Right kidney (tissue), 1 donor: ENCODE measurements around the gene EDRF1.

Experiments used
- DNase-seq: peaks from one replicate; pipeline ENCODE4 v3.0.0-alpha.2; 2016

Gene EDRF1

DNA sequence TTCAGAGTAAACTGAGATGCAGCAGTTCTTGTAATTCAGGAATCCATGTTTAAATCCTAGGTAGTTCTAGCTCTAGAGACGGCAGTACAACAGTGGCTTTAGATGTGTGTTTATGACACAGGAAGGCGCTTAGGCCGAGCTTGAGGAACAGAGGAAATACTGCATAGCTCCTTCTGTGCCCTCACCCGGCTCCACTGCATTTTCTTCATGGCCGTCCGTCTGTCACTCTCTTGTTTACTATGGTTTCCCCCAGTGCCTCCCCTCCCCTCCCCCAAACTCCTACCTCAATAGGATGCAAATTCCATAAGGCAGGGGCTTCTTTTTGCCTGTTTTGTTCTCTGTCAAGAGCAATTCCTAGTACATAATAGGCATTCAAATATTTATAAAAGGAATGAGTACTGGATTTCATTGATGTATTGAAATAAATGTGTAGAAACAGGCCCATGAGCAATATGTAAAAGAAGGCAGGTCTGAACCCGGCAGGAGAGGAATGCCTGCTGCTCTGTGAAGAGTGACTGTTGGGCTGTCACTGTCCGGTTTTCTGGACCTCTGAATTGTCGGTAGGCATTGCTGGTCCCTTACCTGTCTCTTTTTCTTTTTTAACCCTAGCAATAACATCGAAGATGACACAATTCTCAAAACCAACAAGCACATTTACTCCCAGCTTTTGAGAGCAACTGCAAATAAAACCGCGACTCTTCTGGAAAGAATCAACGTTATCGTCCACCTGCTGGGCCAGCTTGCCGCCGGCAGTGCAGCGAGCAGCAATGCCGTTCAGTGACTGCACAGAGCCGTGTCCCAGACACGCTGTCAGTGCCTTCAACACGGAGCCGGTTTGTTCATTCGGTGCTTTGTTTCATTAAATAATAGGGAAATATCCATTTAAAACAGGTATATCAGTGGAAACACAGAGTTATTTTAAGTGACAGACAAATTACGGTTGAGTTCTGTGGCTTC lies 43.5 kb downstream of the EDRF1 start:
- no peak for DNase-seq

DNA sequence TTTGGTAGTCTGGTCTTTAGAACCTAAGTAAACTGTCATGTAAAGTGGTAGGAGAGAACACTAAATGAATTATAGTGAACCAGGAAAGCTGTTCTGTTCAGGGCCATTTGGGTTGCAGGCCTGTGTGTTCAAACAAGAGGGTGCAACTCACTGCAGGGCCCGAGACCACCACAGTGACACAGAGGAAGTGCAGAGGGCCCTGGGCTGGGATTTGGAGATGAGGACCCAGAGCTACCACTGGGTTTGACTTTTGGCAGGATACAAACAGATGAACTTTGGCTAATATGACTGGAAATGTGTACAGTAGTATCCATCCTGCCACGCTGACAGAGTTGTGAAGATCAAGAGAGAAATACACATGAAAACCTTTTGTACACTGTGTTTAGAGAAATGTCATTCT lies 46.3 kb downstream of the EDRF1 start:
- DNase-seq, result no peak

DNA sequence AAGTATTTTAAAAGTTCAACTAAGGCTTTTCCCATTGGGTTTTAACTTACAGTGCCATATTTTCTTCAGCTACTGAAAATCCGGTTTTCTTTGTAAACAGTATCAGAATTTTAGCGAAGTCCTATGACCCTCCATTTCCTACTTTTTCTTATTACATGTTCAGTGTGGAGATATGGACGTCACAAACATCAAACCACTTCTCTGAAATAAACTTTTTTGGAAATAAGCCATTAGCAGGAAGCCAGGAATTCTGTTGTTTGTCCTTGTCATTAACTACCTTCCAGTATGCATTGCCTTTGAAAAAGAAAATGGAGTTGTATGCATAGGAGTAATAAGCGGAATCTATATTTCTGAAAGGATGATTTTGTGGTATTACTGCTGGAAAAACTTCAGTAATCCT lies 47.0 kb downstream of the EDRF1 start:
- no peak for DNase-seq

DNA sequence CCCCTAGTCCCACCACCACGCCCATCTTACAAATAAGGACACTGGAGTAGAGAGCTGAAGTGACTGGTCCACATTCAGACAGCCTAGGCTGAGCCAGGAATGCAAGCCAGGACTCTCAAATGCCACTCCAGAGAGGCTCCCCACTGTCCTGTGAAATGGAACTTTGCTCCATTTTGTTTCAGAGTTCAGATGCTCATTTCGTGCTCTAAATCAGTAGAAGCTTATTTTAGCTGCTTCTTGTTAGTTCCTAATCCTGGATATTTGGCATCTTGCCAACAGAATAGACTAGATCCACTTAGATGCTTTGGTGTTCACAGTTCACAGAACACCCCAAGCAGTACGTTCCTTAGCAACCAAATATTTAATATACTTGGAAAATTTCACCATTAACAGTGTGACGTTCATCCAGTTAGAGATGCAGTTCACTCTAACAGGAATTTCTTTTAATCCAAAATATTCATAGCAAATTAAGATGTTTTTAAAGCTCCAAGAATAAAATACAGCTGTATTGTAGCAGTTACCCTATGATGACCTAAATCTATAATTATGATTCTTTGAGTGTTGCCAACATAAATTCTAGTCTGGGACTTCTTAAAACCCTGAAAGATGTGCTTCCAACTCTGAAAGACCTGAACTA lies 48.8 kb downstream of the EDRF1 start:
- DNase-seq, result no peak

DNA sequence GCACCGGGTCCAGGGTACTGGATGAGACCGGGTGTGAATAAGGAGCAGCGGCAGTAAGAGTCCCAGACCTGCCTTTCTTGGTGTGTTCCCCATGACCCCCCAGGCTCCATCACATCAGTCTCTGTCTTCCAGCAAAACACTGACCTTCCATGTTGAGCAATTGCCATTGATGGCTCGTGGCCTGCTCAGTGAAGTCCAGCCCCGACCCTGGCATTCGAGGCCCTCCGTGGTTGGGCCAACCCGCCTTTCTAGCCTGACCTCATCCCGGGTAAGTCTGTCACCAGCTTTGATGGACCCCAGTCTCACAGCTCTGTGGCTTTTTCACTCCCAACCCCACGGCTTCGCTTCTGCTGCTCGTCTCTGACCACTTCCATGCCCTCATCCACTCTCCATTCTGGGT lies 49.7 kb downstream of the EDRF1 start:
- DNase-seq, result no peak

DNA sequence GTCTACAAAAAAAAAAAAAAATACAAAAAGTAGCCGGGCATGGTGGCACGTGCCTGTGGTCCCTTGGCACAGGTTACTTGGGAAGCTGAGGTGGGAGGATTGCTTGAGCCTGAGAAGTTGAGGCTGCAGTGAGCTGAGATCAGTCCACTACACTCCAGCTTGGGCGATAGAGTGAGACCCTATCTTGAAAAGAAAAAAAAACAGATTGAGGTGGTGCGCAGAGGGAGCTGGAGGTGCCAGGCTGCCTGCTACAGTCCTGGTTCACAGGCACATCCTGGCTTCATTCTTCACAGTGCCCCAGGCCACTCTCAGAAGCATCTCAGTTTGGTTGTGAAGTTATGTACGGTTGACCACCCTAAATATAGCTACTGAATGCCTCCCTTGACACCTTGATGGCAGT lies 51.3 kb downstream of the EDRF1 start:
- DNase-seq, result no peak

DNA sequence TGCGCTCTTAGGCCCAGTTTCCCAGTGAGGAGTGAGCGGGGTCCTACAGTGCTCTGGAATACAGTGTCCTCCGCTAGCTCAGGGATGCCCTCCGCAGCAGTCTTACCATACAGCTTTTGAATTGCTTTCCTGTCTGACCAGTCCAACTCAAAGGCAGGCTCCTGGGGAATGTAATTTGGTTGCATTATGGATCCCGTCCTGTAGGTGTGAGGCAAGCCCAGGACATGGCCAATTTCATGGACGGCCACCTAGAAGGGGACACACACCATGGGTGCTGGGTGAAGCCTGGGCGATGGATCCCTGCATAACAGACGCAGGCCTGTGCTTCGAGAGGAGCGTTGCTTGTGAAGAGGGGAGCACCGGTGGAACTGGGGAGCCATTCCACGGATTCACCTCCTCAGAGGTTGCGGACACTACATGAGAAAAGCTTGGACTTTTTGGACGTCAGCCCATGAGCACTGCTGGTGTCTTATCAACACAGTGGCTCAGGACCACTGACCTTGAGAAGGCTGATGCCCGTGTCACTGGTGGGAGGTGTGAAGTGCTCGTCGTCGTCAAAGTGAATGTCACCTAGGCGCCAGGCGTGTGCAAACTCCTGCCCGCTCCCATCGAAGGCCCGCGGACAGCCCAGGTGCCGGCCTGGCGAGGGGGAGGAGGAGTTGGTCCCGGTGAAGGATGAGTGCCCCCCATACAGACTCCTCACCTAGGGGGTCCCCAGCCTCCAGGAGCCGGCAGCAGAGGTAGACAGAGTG lies 52.8 kb downstream of the EDRF1 start:
- DNase-seq, result no peak

DNA sequence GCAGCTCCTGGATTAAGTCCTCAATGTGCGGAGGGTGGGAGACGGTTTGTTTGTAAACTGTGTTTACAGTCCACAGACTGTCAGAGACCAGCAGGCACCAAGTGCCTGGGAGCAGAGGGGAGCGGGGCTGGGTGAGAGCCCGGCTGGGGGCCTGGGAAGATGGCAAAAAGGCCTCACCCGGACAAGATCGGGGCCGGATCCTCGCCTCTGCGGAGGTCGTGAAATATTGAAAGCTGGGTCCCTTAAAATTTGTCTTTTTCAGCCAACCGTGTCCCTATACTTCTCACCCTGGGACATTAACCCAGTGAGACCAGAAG lies 53.3 kb downstream of the EDRF1 start:
- DNase-seq, result no peak

DNA sequence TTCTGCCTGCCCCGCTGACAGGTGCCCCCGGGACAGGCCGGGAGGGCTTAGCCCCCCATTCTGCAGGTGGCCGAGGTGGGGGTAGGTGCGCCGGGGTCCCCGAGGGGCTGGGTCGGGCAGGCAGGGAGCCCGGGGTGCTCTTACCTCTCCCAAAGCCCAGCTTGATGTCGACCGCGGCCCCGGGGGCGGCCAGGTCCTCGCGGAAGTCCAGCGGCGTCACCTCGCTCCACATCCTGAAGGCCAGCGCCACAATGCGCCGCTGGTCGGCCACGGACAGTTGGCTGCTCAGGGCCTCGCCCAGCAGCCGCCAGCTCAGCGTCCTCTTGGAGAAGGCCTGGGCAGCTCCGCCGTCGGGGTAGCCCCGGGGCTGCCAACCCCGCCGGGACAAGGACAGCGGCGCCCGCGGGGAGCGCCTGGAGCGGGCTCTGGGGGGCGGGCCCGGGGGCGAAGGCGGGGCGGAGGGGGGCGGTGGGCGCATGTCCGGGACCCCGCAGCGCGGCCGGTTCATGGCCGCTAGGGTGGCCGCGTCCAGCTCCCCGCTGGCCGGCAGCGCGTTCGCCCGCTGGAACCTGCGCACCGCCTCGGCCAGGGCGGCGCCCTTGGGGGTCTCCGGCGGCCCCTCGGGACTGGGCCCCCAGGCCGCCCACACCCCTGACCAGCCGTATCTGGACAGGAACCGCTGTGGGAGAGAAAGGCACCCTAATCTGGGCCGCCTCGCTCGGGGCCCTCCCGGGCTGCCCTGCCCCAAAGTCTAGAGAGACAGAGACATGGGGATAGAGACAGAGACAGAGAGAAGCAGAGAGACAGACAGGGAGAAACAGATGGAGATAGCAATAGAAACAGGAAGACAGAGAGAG lies 54.4 kb downstream of the EDRF1 start:
- no peak for DNase-seq

DNA sequence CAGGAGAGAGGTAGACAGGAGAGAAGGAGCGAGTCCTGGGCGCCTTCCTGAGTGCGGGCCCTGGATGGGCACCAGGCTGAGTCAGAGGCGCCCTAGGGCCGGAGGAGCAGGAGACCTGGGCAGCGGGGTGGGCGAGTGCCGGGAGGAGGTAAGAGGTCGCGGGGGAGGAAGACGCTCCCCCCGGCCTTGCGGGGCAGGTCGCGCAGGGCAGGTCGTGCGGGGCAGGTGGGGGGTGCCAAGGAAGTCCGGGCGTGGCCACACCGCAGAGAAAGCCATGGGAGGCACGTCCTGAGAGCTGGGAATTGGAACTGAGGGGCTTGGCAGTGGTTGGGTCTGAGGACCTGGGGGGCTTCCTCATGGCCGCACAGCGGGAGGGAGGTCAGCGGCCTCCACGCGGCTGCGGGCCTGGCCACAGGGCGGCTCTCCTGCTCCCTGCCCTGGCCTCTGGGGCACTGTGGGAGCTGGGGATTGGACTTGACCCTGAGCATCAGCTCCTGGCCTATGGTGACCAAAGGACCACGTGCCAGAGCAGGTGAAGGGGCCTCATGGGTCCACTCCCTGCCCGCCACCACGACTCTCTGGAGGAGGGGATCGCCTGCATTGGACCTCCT lies 55.2 kb downstream of the EDRF1 start:
- no peak for DNase-seq

DNA sequence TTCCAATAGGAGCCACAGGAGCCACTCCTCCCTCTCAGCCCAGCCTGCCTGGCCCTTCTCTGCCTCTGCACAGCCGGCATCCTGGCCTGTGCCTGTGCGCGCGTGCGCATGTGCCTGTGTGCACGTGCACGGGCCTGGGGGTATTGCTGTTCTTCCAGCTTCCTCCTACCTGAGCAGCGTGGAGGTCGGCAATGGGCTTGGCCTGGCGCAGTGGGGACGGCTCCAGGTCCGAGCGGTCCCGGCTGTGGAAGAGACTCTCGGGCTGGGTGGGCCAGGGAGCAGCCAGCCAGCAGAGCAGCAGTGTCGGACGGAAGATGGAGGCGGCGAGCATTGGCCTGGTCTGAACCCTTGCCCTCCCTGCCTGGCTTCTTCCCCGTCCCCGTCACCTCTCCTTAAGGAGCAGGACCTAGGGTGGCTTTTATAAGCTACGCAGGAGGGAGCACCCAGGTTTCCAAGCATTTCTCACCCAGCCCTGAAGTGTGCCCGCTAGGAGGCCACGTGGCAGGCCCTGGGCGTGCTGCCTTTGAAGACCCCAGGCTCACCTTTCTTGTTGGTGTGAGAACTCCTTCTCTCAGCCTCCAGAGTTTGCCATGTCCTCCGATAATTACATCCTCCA lies 56.1 kb downstream of the EDRF1 start, which contains the start of gene MMP21:
Gene MMP21 (minus strand): TSS at position 331 of the 616 bp plus-strand sequence. CDS start 0 bp downstream, at position 331.
- no peak for DNase-seq

DNA sequence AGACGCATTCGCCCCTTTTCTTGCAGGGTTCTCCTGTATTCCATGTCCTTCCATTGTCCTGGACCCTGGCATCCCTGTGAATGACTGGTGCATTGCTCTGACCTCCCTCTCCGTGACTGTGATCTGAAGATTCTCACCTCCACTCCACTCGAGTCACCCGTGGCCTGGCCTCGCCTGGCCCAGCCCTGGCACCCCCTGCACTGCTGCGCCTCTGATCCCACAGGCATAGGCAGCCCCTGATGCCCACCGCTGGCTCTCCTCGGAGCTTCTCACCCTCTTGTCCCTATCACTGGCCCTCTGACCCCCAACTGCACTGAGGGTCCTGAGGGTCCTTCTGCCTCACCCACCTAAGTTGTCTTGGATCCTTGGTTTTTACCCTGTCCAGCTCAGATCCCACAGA lies 58.3 kb downstream of the EDRF1 start:
- no peak for DNase-seq

DNA sequence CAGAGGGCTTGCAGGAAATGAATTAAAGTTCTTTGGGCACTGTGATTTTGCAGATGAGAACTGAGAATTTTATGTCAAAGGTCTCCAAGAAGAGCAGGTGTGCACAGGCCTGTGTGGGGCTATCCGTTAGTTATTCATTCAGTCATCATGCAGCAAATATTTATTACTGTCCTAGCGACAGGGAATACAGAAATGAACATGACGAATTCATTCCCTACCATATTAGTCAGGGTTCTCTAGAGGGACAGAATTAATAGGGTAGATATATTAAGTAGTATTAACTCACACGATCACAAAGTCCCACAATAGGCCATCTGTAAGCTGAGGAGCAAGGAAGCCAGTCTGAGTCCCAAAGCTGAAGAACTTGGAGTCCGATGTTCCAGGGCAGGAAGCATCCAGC lies 59.0 kb downstream of the EDRF1 start:
- DNase-seq, result no peak

DNA sequence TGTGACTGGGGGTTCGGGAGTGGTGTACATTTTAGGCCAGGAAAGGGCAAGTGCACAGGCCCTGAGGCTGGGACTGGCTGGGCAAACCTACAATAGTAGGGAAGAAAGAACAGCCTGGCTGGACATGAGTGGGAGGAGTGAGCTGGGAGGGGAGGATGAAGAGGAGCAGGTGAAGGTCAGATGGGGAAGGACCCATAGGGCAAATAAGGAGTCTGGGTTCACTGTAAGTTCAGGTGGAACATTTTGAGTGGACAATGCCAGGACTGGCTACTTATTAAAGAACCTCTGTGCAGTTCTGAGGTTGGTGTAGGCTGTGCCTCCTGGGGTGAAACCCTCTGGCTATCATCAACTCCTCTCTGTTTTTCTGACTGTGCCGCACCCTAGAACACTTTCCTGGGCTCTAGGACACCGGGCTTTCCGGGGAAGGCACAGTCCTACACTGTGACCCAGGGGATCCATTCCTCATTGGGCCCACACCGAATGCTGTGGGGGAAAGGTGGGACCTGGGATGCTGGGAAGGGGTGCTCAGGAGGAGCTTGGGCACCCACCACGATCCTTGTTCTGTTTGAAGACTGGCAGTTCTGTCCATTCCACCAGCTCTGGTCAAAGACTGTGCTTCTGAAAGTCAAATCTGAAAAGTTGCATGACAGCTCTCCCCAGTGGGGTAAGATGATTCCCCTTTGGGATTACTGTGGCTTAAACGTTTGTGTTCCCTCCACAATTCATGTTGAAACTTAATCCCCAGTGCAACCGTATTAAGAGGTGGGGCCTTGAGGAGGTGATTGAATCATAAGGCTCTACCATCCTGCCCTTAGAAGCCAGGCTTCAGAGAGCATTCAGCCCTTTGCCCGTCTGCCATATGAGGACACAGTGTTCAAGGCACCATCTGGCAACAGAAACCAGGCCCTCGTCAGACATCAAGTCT lies 60.2 kb downstream of the EDRF1 start:
- no peak for DNase-seq

DNA sequence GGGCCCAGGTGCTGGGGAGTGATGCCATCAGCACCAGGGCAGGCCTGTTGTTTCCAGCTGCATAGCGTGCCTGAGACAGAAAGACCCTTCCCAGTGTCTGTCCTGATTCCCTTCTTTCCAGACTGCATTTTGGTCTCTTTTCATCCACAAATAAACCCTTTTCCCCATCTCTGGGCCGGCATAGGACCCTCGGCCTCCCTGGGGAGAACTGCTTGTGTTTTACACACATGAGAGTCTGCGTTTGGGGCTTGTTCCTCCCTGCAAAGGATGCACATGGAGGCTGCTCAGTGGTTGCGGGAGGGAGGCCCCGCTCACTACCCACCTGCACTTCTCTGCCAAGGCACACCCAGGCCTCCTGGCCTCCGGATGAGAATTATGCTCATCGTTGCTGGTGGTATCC lies 61.9 kb downstream of the EDRF1 start:
- no peak for DNase-seq

DNA sequence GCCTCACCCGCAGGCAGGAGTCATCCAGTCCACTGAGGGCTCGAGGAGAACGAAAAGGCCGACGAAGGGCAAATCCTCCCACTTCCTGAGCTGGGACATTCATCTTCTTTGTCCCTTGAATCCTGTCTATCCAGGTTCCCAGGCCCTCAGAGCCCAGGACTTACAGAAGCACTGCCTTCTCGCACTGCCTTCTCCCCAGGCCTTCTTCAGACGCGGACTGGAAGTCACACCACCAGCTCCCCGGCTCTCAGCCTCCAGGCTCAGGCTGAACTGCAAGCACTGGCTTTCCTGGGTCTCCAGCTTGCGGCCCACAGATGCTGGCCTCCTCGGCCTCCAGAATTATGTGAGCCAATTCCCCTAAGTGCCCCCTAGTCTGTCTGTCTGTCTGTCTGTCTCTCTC lies 62.5 kb downstream of the EDRF1 start:
- no peak for DNase-seq

DNA sequence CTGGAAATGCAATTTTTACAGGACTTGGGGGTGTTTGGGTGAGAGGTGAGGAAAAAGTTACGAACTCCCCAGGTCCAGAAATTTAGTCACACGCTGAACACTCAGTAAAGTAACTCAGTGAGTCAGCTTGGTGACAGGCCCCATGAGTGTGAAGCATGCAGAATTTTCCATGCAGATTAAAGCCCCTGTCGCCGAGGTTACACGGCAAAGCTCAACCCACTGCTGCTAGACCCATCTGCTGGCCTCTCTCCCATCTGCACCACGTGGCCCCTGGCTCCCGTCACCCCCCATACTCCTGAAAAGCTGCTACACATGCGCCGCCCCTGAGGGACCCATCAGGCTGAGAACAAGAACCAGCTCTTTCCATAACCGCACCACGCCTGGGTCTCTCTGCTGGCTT lies 63.1 kb downstream of the EDRF1 start:
- DNase-seq, result no peak

DNA sequence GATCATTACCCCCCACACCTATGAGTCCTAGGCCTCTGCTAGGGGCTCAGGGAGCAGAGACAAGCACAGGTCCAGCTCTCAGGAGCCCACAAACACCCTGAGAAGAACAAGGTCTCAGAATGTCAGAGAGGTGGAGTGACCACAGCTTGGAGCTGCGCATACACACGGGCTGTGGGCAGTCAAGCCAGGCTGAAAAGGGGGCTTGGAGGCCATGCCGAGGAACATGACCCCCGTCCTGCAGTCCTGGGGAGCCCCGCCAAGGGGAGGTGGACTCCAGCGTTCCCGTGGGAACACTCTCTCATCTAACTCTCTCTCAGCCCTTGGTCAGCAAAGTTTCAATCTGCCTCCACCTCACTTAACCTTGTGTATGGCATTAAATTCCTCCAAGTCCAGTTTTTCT lies 63.9 kb downstream of the EDRF1 start:
- no peak for DNase-seq

DNA sequence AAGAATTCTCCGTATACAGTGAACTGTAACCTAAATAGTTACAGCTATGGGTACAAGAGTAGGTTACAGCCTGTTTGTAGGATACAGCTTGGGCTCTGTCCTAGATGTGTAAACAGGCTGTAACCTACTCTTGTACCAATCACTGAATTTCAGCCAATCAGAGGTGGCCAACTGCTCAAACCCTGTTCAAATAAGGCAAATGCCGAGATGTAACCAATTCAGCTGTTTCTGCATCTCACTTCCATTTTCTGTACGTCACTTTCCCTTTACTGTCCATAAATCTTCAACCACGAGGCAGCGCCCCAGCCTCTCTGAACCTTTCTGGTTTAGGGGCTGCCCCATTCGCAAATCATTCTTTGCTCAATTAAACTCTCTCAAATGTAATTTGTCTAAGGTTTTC lies 64.4 kb downstream of the EDRF1 start:
- DNase-seq, result no peak

DNA sequence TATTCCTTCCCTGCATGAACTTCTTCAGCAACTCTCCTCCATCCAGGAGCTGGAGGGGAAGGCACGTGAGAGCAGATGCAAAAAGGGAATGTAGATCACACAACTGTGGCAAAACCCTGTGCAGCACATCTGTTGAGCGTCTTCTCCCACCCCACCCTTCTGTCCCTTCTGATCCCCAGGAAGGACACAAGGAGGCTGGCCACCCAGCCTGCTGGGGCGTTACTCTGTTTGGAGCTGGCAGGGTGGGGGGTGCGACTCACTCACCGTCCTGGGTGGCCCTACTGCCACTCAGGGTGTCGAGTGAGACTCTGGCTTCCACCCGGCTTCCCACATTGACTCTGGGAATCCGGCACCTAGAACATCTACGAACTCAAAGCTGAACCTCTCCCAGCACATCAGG lies 66.3 kb downstream of the EDRF1 start:
- no peak for DNase-seq
